Stimulated activated naive CD4-positive, alpha-beta T cell (primary cell): ENCODE measurements around the gene CXCR4.
"Not testable (repeated sequence)": the region's sequence is repeated elsewhere in the genome, so short reads cannot be mapped to it uniquely, and the experiment has no call there.

Experiments
- DNase-seq, 6 experiments: peaks; one replicate each; lab custom pipeline; 2025; lab: John Stamatoyannopoulos, UW

Gene CXCR4

GRCh38 chr2:136115183-136115761 is 2.7 kb downstream of the CXCR4 start:
- DNase-seq: peak in 4 of 6 experiments; percentile 26 to 80 (median 58)

- peak in 1 of 6 experiments; percentile 59 for DNase-seq
Measured at GRCh38 chr2:136114382-136114781, 3.6 kb downstream of the CXCR4 start.

- DNase-seq: peak in 3 of 6 experiments; percentile 29 to 68 (median 50)
Measured at GRCh38 chr2:136113209-136113971, 4.6 kb downstream of the CXCR4 start.

- peak in 1 of 6 experiments; percentile 5 for DNase-seq
Measured at GRCh38 chr2:136112317-136113208, 5.4 kb downstream of the CXCR4 start.

- DNase-seq: no peak
Measured at GRCh38 chr2:136111711-136112110, 6.2 kb downstream of the CXCR4 start.

- DNase-seq: no peak
Measured at GRCh38 chr2:136110526-136110925, 7.4 kb downstream of the CXCR4 start.

GRCh38 chr2:136108463-136108862 is 9.5 kb downstream of the CXCR4 start:
- no peak for DNase-seq

- no peak for DNase-seq
Measured at GRCh38 chr2:136107051-136108033, 10.6 kb downstream of the CXCR4 start.

- no peak for DNase-seq
Measured at GRCh38 chr2:136106505-136106904, 11.4 kb downstream of the CXCR4 start.

- DNase-seq: no peak
Measured at GRCh38 chr2:136104977-136105376, 13.0 kb downstream of the CXCR4 start.

- no peak for DNase-seq
Measured at GRCh38 chr2:136101042-136101441, 16.9 kb downstream of the CXCR4 start.

- DNase-seq: no peak
Measured at GRCh38 chr2:136098441-136098840, 19.5 kb downstream of the CXCR4 start.

GRCh38 chr2:136093583-136093982 is 24.4 kb downstream of the CXCR4 start:
- no peak for DNase-seq

GRCh38 chr2:136091899-136092298 is 26.1 kb downstream of the CXCR4 start:
- DNase-seq: peak in 1 of 6 experiments; percentile 5

- DNase-seq: not testable (repeated sequence)
Measured at GRCh38 chr2:136087901-136088460, 30.0 kb downstream of the CXCR4 start.

- no peak for DNase-seq
Measured at GRCh38 chr2:136086253-136087016, 31.5 kb downstream of the CXCR4 start.

- no peak for DNase-seq
Measured at GRCh38 chr2:136085453-136086209, 32.3 kb downstream of the CXCR4 start.

GRCh38 chr2:136081582-136082210 is 36.3 kb downstream of the CXCR4 start:
- no peak for DNase-seq

- DNase-seq: no peak
Measured at GRCh38 chr2:136080114-136080513, 37.8 kb downstream of the CXCR4 start.
